Medulla oblongata (tissue), 1 donor: ENCODE results near the gene SPATA31E1.
"Not testable (repeated sequence)": the region's sequence is repeated elsewhere in the genome, so short reads cannot be mapped to it uniquely, and the experiment has no call there.

Source experiments
- DNase-seq: peaks from one replicate; pipeline ENCODE4 v3.0.0-alpha.2; 2015; ENCODE audit errors: extremely low spot score

Gene SPATA31E1

GRCh38 chr9:87886210-87886932 lies 3.7 kb downstream of the SPATA31E1 start:
- DNase-seq: no peak

GRCh38 chr9:87886933-87887505 lies 4.3 kb downstream of the SPATA31E1 start:
- DNase-seq: no peak

DNA sequence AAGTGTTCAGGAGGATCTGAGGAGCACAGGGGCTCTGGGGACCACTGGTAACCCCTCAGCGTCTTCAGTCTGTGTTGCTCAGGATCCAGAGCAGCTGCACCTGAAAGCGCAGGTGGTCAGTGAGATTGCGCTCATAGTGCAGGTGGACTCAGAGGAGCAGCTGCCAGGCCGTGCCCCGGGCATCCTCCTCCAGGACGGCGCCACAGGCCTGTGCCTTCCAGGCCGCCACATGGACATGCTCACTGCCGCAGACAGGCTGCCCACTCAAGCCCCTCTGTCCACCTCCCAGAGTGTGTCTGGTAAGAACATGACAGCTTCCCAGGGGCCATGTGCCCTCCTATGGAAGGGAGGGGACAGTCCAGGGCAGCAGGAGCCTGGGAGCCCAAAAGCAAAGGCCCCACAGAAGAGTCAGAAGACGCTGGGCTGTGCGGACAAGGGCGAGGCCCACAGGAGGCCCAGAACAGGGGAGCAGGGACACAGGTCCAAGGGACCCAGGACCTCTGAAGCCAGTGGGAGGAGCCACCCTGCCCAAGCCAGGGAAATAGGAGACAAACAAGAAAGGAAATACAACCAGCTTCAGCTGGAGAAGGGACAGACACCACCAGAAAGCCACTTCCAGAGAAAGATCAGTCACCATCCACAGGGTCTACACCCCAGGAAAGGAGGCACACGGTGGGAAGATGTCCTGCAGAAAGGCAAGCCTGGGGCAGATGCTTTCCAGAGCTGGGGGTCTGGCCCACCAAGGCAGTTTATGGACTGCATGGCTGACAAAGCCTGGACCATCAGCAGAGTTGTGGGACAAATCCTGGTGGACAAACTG lies 5.2 kb downstream of the SPATA31E1 start:
- DNase-seq: no peak

DNA sequence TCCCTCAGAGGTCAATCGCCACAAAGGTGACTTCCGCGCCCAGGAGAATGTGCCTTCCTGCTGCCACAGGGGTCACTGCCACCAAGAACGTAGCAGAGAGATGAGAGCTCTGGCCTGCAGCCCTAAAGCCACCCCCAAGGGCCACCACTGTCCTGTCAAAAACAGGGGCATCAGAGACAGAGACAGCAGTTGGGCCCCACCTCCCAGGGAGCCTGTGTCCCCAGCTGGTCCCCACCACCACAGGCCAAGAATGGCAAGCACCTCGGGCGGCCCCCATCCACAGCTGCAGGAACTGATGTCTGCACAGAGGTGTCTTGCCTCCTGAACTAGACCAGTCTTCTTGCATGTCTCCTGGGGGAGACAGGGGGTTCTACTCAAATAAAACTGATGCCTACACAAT lies 5.8 kb downstream of the SPATA31E1 start:
- DNase-seq: no peak

DNA sequence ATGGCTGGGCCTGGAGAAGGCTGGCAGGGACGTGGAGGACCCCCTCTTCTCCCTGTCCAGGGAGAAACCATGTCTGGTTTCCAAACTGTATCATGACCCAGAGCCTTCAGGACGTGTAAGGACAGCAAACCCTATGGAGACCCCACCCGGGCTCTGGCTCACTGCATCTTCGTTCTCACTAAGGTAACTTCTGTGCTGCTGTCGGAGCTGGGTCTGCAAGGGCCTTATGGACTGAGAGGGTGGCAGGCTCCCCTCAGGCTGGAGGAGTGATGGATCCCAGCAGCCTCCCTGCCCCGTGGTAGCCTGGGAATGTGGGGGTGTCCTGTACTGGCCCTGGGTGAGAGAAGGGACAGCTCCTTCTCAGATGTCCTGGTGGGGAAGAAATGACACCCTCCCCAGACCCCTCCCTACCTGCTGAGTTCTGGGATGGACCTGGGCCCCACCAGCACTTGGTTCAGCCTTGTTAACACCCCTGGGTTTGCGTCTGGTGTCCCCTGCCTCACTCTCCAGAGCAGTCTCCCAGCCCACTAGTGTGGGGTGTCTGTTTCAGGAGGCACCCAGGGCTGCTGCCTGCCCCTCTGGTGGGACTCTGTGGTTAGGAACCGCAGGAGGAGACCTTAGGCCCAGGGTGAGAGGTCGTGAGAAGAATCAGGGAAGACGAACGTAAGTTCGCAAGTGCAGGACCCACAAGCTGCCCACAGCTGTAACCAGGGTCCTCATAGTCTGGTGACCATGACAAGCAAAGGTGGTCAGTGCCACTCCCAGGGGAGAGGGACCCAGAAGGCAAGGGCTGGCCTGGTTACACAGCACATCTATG lies 6.6 kb downstream of the SPATA31E1 start:
- DNase-seq: no peak

- no peak for DNase-seq
Measured at GRCh38 chr9:87889882-87890252, 7.2 kb downstream of the SPATA31E1 start.

GRCh38 chr9:87890837-87891236 lies 8.2 kb downstream of the SPATA31E1 start:
- DNase-seq: no peak

DNA sequence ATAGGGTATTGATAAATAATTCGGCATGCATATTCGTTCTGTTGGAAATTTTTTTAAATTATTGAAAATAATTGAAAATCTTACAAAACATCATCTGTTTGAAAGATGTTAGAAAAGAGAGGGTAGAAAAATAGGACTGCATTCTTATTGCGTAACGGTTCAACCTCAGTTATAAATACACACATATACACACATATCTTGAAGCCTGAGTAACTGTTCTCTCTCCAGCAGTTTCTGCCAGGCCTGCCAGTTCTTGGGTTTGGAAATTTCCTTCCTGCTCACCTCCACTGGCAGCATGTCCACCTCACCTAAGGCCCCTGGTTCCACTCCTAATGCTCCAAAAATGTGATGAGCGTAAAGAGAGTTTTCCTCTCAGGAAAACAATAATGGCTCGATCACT lies 9.1 kb downstream of the SPATA31E1 start:
- DNase-seq: no peak

DNA sequence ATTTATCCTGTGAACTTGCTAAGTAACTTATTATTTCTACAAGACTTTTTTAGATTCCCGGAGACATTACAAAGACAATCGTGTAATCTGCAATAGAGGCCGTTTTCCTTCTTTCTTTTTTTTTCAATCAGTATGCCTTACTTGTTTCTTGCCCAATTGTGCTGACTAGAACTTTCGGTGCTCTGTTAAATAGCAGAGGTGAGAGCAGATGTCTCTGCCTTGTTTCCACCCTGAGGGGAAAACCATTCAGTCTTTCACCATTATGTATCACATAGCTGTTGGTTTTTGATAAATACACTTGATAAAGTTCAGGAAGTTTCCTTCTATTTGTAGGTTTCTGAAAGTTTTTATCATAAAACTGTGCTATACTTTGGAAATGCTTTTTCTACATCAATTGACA lies 10.3 kb downstream of the SPATA31E1 start:
- DNase-seq: no peak

DNA sequence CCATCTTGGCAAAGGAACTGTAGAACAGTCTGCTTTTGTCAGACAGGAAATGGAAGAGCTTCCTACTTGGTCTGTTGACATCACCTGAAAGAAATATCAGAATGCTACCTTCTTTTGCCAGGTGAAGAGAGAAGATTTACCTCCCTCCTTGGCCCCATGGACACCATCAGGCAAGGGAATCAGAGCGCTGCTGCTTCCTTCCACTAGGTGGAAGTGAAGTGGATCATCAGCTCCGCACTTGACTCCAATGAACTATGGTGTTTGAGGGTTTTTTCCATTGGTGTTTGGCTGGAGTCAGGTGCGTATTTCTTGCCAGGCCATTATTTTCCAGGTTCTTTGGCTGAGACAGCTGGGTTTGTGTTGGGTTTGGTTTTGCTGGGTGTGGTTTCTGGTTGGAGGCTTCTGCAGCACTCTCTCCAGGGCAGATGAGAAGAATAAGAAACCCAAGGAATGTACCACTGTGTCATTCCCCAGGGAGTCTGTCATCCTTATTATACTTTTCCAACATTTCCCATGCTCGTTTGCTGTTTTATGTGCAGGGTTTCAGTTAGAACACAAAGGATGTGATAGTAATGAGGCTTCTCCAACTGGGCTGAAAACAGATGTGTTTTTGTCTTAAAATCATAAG lies 12.4 kb downstream of the SPATA31E1 start:
- no peak for DNase-seq

DNA sequence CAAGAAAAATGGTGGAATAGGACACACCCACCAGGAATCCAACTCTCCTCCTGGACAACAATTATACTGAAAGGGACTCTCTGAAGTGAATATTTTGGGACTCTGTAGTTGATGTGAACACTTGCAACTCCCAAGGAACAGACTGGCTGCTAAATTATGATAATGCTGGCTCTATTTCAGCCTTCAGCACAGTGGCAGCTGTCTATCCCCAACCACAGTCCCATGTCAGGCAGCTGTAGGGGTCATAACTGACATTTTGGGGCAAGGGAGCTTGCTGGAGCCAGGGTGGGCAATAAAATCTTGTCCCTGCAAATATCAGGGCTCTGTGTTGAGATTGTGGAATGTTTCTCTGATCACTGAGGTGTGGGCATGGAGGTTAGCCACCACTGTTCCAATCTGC lies 14.2 kb downstream of the SPATA31E1 start:
- DNase-seq: no peak

- DNase-seq: no peak
Measured at GRCh38 chr9:87898151-87898550, 15.5 kb downstream of the SPATA31E1 start.

DNA sequence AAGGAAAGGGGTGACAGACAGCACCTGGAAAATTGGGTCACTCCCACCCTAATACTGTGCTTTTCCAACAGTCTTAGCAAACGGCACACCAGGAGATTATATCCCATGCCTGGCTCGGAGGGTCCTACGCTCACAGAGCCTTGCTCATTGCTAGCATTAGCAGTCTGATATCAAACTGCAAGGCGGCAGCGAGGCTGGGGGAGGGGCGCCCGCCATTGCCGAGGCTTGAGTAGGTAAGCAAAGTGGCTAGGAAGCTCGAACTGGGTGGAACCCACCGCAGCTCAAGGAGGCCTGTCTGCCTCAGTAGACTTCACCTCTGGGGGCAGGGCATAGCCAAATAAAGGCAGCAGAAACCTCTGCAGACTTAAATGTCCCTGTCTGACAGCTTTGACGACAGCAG lies 19.7 kb downstream of the SPATA31E1 start:
- DNase-seq: not testable (repeated sequence)

- DNase-seq: no peak
Measured at GRCh38 chr9:87909310-87910041, 26.8 kb downstream of the SPATA31E1 start.

GRCh38 chr9:87910821-87911220 lies 28.1 kb downstream of the SPATA31E1 start:
- no peak for DNase-seq

- DNase-seq: not testable (repeated sequence)
Measured at GRCh38 chr9:87917662-87918061, 35.0 kb downstream of the SPATA31E1 start, which contains the start of gene SPATA31C1. SPATA31C1 (plus strand) TSS chr9:87917962.

GRCh38 chr9:87919013-87919412 lies 36.3 kb downstream of the SPATA31E1 start:
- DNase-seq: not testable (repeated sequence)

DNA sequence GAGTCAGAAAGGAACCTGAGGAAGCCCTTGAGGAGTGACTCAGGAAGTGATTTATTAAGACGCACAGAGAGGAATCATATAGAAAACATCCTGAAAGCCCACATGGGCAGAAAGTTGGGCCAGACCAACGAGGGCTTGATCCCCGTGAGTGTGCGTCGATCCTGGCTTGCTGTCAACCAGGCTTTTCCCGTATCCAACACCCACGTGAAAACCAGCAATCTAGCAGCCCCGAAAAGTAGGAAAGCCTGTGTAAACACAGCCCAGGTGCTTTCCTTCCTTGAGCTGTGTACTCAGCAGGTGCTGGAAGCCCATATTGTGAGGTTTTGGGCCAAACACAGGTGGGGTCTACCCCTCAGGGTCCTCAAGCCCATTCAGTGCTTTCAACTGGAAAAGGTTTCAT lies 38.9 kb downstream of the SPATA31E1 start:
- not testable (repeated sequence) for DNase-seq

GRCh38 chr9:87923012-87923411 lies 40.3 kb downstream of the SPATA31E1 start:
- not testable (repeated sequence) for DNase-seq

DNA sequence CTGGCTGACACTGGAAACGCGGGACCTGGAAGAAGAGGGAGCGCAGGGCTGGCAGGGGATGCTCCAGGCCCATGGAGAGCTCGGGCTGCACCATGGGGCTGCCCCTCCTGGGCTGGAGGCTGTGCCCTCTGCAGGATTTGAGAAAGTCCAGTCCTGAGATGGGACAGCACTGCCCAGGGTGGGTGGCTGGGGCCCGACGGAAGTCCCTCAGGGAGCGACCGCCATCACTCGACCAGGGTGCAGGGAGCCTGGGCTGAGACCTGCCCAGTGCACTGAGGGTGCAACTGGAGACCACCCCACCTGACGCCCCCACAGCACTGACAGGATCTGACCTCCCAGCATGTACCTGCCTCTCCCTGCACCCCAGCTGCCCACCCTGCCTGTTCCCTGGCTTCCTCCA lies 42.2 kb downstream of the SPATA31E1 start:
- DNase-seq: not testable (repeated sequence)

DNA sequence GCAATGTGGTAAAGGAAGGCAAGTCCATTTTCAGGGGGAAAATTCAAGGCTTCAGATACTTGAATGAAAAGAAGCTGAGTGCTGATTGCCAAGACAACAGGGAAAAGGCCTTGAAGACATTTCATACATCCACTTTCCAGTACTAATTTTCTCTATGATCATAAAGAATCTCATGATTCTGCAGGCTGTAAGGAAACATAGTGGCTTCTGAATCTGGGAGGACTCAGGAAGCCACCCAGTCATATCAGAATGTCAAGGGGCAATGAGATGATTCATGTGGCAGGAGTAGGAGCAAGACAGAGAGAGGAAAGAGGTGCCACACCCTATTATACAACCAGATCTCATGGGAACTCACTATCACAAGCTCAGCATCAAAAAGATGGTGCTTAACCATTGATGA lies 46.5 kb downstream of the SPATA31E1 start:
- not testable (repeated sequence) for DNase-seq
